ENCODE results near the gene GP2.

DNA sequence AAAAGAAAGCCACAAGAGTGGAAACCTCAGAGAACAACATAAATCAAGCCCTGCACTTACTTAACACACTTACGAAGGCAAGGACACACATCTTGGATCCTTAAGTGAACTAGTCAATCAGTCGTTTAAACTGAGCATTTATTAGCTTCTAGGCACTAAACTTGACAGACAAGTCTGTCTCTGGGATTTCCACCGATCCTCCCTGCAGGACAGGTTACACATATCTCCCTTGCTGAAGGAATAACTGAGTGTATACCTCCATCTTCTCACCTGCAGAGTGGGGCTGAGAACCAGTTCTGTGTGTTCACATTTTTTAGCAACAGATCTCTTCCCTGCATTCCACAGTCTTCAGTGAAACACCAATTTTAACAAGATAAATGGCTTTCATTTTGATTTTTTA, 8.9 kb downstream of the GP2 start:
- TF ChIP-seq, protein P1, sequence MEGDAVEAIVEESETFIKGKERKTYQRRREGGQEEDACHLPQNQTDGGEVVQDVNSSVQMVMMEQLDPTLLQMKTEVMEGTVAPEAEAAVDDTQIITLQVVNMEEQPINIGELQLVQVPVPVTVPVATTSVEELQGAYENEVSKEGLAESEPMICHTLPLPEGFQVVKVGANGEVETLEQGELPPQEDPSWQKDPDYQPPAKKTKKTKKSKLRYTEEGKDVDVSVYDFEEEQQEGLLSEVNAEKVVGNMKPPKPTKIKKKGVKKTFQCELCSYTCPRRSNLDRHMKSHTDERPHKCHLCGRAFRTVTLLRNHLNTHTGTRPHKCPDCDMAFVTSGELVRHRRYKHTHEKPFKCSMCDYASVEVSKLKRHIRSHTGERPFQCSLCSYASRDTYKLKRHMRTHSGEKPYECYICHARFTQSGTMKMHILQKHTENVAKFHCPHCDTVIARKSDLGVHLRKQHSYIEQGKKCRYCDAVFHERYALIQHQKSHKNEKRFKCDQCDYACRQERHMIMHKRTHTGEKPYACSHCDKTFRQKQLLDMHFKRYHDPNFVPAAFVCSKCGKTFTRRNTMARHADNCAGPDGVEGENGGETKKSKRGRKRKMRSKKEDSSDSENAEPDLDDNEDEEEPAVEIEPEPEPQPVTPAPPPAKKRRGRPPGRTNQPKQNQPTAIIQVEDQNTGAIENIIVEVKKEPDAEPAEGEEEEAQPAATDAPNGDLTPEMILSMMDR (IDR thresholded peaks at IDR 0.05) = no peak
- TF ChIP-seq POLR2A (IDR thresholded peaks at IDR 0.05) (no peak), POLR2AphosphoS5 (IDR thresholded peaks at IDR 0.05) (no peak)
